DMS153 treated with DMSO at 0.1 percent for 48 hours (cell line): ENCODE data around the gene PTTG1IP.

Experiments
- DNase-seq: peaks from one replicate; lab custom pipeline; 2025; ENCODE audit not compliant: unreplicated experiment; lab: John Stamatoyannopoulos, UW

PTTG1IP gene

DNA sequence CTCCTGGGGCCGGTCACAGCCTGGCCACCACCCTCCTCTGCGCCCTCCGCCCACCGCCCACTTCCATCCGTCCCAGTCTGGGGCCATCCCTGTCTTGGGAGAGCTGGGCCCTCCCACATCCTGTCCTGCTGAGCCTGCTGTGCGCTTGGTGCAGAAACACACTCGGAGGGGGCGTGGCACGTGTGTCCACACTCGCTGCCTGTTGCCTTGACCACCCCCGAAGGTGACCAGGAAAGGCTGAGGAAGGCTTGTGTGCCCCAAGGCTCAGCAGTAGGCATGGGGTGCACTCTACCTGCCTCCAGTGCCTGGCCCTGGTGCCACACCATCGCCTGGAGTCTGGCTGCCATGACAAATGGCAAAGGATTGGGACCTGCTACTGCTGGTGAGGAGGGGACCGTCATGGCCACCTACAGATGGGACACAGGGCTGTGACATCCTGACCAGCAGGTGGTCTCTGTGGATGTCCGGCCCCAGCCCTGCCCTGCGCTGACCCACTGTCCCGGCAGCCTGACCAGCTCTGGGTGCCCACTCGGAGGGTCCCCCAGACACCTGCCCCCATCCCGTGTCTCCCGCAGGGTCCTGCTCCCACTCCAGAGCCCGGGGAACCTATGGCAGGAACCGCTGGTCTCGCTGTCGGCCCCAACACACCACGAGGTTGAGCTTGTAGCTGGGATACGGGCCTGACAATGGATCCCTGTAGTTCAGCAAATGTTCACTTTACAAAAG is 23.2 kb upstream of the PTTG1IP start:
- no peak for DNase-seq

DNA sequence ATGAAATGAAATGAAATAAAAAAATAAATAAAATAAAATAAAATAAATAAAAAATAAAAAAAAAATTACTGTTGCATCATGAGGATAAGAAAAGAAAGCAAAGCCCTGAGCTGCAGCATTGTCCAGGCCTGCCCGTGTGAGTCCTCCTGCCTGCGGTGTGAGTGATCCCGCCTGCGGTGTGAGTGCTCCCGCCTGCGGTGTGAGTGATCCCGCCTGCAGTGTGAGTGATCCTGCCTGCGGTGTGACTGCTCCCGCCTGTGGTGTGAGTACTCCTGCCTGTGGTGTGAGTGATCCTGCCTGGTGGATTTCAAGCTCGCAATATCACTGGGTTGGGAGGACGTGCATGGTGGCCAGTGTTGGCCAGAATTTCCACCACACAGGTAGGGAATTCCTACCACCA is 22.4 kb upstream of the PTTG1IP start:
- no peak for DNase-seq

GRCh38 chr21:44894687-44895302 is 21.3 kb upstream of the PTTG1IP start:
- DNase-seq: no peak

DNA sequence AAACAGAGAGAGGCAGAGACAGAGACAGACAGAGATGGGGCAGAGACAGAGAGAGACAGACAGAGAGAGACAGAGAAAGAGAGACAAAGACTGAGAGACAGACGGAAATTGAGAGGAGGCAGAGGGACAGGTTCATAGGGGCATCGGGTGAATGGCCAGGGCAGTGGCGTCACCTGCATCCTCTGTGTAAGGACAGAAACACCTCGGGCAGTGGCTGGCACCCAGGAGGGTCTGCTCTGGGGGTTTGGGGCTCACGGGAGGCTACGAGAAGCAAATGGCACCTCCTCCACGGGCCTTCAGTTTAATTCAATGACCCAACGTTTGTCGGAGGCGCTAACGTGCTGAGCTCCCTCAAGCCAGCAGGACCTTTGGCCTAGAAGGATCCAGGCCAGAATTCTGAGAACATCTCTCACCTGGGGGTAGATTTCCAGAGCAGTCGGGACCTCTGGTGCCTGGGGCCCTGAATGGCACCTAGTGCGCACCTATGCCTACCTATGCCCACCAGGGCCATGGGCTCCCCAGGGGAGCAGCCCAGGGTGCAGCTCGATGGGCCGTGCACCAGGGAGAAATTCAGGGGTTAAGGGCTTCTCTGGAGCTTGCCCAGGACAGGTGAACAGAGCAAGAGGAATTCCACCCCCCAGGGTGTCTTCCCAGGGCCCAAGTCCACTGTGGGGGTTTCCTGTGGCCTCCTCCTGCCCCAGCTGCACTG is 20.6 kb upstream of the PTTG1IP start:
- DNase-seq: no peak

DNA sequence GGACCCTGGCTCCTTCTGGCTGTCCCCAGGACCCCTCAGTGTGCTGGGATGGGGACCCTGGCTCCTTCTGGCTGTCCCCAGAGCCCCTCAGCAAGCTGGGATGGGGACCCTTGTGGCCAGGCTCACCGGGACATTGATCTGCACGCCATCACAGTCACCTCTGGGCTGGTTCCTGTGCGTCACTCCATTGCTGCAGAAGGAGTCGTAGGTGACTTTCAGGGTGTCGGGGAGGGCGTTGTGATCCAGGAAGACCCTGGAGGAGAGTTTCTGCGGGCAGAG is 19.7 kb upstream of the PTTG1IP start:
- no peak for DNase-seq

DNA sequence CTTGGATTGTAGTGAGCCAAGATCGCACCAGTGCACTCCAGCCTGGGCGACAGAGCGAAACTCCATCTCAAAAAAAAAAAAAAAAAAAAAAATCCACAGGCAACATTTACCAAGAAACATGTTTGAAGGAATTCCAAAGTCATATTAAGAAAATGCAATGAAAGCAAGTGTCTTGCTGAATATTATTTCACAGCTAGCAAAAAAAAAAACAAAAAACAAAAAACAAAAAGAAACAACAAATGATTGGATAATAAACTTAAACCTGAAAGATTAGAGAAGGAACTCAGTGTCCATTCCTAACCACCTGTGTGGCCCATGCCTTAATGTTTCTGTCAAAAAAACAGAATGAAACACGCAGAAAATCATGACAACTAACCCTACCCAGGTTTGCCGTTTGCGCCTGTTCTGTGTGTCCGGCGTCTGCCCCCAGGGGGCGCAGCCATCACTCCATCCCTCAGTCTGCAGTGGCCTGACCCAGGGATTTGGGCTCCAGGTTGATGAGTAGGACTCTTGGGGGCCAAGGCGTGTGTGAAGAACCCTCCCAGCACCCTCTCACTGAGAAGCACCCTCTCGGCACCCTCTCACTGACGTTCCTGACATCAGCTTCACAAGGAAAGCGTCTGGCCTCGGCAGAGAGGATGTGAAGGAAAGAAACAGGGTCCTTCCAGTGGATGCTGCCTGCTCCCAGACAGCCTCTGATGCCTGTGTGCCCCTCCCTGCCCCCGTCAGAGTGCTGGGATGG is 19.2 kb upstream of the PTTG1IP start:
- no peak for DNase-seq

GRCh38 chr21:44892095-44892494 is 18.6 kb upstream of the PTTG1IP start:
- DNase-seq: no peak

DNA sequence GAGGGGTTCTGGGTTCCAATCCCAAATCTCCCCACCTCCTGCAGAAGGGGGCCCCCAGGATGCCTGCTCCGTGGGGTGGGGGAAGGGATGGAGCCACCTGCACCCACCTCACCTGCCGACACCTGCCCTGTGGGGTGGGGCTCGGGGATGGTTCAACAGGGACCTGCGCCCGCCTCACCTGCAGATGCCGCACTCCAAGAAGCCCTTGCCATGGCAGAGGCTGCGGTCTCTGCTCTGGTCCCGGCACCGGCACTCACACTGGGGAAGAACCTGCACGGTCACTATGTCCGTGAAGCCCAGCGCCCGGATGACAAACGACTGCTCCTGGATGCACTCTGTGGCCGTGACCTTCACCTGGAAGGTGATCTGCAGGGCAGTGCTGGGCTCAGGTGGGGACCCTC is 18.1 kb upstream of the PTTG1IP start:
- DNase-seq: no peak

GRCh38 chr21:44890961-44891541 is 17.6 kb upstream of the PTTG1IP start:
- DNase-seq: no peak

DNA sequence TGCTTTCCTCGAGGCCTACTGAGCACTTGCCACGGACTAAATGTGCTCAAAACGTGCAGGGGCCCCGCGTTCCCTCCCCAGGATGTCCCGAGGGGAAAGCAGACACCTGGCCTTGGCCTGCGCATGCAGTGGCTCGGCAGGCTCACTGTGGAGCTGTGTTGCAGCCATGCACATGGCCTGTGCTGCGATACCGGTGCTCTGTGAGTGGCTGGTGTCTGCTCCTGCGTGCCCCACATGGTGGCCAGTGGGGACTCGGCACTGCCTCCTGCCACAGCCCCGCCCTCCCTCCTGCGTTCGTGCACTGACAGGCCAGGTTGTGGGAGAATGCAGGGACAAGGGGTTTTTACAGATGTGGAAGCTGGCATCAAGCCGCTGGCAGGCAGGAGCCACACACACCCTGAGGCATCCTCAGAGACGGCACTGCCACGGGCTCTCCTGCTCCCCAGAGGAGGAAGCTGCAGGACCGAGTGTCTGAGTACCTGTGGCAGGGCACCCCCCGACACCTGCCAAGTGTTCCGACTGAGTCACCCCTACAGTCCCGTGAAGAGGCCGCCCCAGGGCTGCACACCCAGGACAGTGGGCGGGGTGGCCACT is 16.9 kb upstream of the PTTG1IP start:
- DNase-seq: no peak

- DNase-seq: no peak
Measured at GRCh38 chr21:44889625-44890337, 16.3 kb upstream of the PTTG1IP start.

GRCh38 chr21:44888581-44889550 is 15.4 kb upstream of the PTTG1IP start:
- DNase-seq: no peak

GRCh38 chr21:44887807-44888580 is 14.5 kb upstream of the PTTG1IP start:
- DNase-seq: no peak

GRCh38 chr21:44887126-44887806 is 13.8 kb upstream of the PTTG1IP start:
- no peak for DNase-seq

DNA sequence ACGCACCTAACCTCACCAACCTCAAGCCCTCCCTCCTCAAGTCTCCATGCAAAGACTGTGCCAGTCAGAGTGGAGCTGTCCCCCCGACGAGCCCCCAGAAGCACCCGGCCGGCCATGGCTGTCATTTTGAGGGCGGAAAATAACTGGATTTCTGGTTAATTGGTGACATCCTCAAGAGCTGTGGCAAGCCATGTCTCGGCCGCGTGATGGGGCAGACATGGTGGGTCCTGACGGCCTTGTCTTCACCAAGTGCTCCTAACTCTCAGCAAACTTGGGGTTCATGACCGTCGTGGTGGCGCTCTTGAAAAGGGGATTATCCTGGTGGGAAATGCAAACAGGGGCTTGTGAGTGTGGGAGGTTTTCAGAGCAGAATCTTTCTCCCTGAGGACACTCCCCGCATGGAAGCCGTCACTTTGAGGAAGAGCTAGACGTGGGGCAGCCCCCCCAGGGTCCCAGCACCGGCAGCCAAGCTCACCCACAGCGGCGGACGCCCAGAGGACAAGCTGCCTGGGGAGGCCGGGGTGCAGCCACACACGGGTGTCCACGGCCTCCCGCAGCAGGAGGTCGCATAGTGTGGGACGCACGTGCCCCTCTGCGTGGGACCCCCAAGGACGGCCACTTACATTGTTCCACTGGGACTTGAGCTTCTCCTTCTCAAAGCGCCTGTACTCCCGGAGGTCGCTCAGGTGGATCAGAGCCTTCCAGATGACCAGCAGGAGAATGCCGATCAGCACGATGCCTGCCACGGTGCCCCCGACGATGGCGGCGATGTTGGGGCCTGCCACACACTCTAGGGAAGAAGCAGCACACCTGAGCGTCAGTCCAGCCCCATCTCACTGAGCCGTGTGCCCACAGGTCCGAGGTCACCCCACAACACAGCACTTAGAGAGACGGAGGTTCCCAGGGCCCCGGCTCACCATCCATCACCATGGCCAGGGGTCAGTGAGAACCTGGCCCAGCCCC is 12.9 kb upstream of the PTTG1IP start:
- no peak for DNase-seq

DNA sequence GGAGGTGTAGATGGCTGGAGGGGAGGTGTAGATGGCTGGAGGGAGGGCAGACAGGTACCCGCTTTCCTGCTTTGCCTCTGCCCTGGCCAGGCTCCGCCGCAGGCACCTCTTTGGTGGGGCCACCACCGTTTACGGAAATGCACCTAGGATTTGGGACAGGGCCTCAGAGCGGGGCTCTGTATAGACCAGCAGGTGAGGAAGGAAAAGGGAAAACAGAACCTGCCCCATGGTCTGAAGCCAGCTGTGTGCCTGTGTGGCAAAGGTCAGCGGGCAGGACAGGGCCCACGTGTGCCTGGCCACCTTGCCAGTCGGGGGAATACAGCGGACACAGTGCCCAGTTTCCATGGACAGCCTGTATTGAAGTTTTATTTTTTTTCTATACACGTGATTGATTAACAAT is 12.1 kb upstream of the PTTG1IP start:
- DNase-seq: no peak

DNA sequence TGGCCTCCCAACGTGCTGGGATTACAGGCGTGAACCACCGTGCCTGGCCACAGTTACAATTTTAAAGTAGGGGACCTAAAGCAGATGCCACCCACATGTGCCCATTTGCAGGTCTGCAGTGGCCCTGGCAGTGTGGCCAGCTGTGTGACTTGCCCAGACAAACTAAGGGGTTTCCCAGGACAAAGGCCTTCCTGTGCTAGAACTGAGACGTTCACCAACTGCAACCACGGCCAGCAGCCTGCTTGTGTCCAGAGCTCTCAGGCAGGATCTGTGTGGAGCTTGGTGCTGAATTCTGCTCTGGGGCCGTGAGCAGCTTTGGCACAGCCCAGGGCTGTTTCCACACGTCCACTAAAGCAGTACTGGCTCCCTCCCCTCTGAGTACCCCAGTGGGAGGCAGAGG is 10.6 kb upstream of the PTTG1IP start:
- DNase-seq: no peak
